Transverse colon (tissue), 4 donors: ENCODE data around the gene STK17A.

ENCODE experiments used
- CTCF ChIP-seq, 5 experiments: fragments of 200-600 bp in 3 of 5; fragments of 450-650 bp in 2 of 5; sonication (generic) in 3 of 5; IDR thresholded peaks; 1 replicate in 2 of 5; 2 replicates in 3 of 5; pipeline ENCODE4 v1.5.1; 2016 to 2017; ENCODE audit warnings: antibody characterized with exemption in 5 of 5, inconsistent platforms in 3 of 5, mild to moderate bottlenecking in 2 of 5, moderate library complexity in 1 of 5
- EP300 ChIP-seq: sonication (generic); formaldehyde crosslinking; IDR thresholded peaks from one replicate; pipeline ENCODE4 v1.6.1; 2017; ENCODE audit warnings: antibody characterized with exemption, low read depth
- POLR2A ChIP-seq: fragments of 450-650 bp; IDR thresholded peaks from one replicate; pipeline ENCODE4 v1.6.1; 2016; ENCODE audit warnings: antibody characterized with exemption, mild to moderate bottlenecking, moderate library complexity
- POLR2AphosphoS5 ChIP-seq, 3 donors: sonication (generic); formaldehyde crosslinking; IDR thresholded peaks; one replicate each; pipeline ENCODE4 v1.6.1; 2016; ENCODE audit warnings: antibody characterized with exemption in 3 of 3

GRCh38 chr7:43643846-43644245, 60.9 kb downstream of the STK17A start:
- TF ChIP-seq POLR2AphosphoS5 (IDR thresholded peaks at IDR 0.05) (no peak), CTCF (IDR thresholded peaks at IDR 0.05) (no peak), EP300 (no peak), POLR2A (no peak)
